Loucy (cell line): ENCODE data around the gene SATB2.

Experiments used
- CTCF ChIP-seq: fragments of 200-600 bp; sonication (generic); conservative IDR thresholded peaks from 2 replicates; pipeline ENCODE4 v1.5.1; 2014; ENCODE audit warnings: mild to moderate bottlenecking, antibody characterized with exemption, low read length
- EZH2phosphoT487 ChIP-seq: fragments of 200-600 bp; IDR thresholded peaks from 2 replicates; pipeline ENCODE4 v1.6.1; 2018; ENCODE audit warnings: antibody characterized with exemption, mild to moderate bottlenecking, moderate library complexity, borderline replicate concordance

GRCh38 chr2:199329031-199329430 lies 128.7 kb downstream of the SATB2 start:
- TF ChIP-seq CTCF (no peak), EZH2phosphoT487 (no peak)
